WI38 (cell line): ENCODE results near the gene ARHGAP21.

Source experiments
- H3K4me3 ChIP-seq: 2 replicates; pipeline ENCODE4 v1.5.1; 2011; ENCODE audit warnings: low read depth, mild to moderate bottlenecking, control low read depth, low read length
- CTCF ChIP-seq: IDR thresholded peaks from 2 replicates; pipeline ENCODE4 v1.5.1; 2012; ENCODE audit warnings: low read depth, mild to moderate bottlenecking, control low read depth, low read length

The ARHGAP21 gene

DNA sequence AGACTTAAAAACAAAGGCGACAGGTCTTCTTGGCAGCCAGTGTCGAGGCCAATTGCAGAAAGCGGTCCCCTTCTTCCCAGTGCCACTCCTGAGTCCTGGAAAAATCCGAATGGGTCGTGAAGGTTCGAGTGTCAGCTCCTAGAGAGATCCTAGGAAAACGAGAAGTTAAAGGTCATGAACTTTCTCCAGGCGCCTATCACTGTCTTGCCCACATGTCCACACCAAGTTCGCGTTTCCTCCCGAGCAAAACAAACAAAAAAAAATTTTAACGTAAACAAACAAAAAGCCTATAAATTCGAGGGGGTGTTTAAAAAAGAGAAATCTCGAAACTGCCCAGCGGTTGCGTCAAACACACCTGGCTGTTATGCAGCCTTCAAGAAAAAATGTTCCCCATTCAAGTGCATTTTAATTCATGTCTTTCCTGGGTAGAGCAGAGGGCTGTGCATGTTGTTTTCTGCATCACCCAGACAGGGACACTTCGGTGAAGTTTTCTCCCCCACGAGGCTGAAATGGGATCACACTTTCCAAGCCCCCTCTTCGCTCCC lies 1.5 kb downstream of the ARHGAP21 start:
- H3K4me3 ChIP-seq, result peak overlapping the region; percentile 90
- TF ChIP-seq CTCF, result no peak

DNA sequence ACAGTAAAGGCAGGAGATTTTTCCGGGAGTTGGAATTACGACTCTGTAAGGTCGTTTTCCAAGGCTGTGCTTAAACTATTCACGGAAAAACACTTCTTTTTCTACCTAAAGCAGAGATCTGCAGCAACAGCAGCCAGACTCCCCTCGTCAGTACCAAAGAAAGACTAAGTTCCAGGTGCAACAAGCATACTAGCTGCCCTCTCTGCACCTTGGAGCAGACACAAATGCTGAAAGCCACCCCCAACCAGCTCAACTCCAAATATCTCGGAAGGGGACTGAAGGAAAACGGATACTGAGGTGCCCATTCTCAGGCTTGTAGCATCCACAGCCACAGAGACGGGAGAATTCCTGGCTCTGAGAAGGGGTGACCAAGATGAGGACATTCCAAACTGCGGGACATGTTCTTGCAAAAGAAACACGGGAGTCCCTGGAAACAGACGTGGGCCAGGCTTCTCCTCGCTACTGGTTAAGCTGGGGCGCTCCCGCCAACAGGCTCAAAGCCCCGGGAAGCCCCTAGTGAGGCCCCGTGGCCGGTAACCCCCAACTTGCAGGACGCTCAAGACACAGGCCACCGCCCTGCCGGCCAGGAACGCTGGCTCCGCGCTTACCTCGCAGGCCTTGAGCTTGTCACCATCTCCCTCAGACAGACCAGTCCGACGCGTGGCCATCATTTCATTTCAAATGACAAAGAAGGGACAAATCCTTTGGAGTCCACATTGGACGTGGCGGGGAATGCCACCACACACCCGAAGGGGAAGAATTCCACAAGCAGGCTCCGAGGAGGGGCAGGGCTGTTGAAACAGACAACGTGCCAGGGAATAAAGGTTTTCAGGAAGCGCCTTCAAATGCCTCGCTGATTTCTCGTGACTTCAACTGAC lies 2.2 kb downstream of the ARHGAP21 start:
- no peak for TF ChIP-seq CTCF

GRCh38 chr10:24720096-24720495 lies 3.6 kb downstream of the ARHGAP21 start:
- TF ChIP-seq CTCF, result no peak
- H3K4me3 ChIP-seq, result peak overlapping the region; percentile 90

More for the DNA sequence above, 2.2 kb downstream of the ARHGAP21 start:
- H3K4me3 ChIP-seq, result peak overlapping the region; percentile 90

DNA sequence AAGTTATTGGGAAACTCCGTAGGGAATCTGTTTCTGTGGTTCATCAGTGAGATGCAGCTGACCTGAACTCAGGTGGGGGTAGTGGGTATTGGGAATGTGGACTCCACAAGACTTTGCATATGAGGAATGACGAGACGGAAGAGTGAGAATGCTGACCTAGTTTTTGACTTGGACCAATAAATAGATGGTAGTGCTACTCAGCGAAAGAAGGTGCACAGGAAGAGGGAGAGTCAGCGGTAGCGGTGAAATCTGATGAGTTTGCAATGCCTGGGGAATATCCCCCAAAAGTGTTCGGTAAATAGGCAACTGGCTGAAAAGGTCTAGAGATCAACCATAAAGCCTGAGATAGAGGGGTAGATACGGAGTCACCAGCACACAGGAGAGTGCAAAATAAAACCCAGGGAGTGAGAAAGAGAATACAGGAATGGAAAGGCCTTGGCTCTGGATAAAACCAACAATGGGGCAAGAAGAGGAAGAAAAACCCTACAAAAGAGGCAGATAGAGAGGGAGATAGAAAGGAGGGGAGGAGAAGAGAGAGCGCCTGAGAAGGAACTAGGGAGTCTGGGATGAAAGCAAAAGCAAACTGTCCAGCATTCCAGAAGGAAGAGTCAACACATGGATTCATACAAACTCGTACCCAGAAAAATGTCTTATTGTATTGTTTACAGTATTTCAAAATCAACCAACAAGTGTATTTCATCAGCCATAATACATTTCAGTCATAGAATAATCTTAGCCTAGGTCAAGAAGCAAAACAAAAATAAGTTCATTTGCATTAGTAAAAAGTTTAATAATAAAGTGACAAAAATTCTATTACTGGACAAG lies 5.4 kb downstream of the ARHGAP21 start:
- H3K4me3 ChIP-seq, result peak overlapping the region; percentile 90
- TF ChIP-seq CTCF, result no peak

DNA sequence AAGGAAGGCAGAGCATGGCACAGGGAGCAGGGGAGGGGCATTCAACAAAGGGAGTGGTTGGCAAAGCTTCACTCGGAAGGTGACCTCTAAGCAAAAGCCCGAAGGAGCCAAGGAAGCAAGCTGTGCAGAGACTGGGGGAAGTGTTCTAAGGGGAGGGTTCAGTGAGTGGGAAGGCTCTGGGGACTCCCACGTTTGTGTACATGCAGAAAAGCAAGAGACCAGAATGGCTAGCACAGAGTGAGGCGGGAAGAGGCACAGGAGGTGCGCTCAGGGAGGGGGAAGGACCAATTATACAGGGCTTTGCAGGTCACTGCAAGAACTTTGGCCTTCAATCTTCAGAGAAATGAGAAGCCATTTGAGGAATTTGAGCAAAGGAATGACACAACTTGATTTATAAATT lies 7.4 kb downstream of the ARHGAP21 start:
- no peak for TF ChIP-seq CTCF
- no peak overlapping the region for H3K4me3 ChIP-seq

GRCh38 chr10:24715246-24715769 lies 8.4 kb downstream of the ARHGAP21 start:
- no peak overlapping the region for H3K4me3 ChIP-seq
- TF ChIP-seq CTCF, result no peak
